B cell (primary cell): ENCODE measurements around the gene B9D1. TPM values are rescaled to one million over a fixed set of nuclear protein-coding genes. Genes with fewer than 3 reads are reported as not detected.

ENCODE experiments used
- ATAC-seq: fragments of 200-7000 bp; cut with Tn5 transposase; one replicate; pipeline ENCODE4 v1.10.0; 2021; ENCODE audit warnings: low read depth, mild to moderate bottlenecking, moderate number of reproducible peaks, moderate library complexity
- CTCF ChIA-PET: fragments of 350-600 bp; sonication (Branson Sonifier 250); formaldehyde crosslinking; loops from one replicate; lab custom pipeline; 2021; ENCODE audit warnings: antibody characterized with exemption, inconsistent platforms; lab: Charles Lee
- POLR2A ChIA-PET: fragments of 350-600 bp; sonication (Branson Sonifier 250); formaldehyde crosslinking; loops from one replicate; lab custom pipeline; 2021; ENCODE audit warnings: antibody characterized with exemption; lab: Charles Lee
- DNase-seq: peaks from one replicate; pipeline ENCODE4 v3.0.0; 2013
- H2AFZ ChIP-seq: 2 replicates; pipeline ENCODE4 v1.6.1; 2012; ENCODE audit warnings: mild to moderate bottlenecking, low read depth, low read length; ENCODE audit not compliant: insufficient read depth, poor library complexity, severe bottlenecking
- H3K27ac ChIP-seq, 2 donors: 1 replicate in 1 of 2; 2 replicates in 1 of 2; pipeline ENCODE4 v1.5.1; 2012 to 2013; ENCODE audit warnings: low read length in 2 of 2, mild to moderate bottlenecking in 2 of 2, moderate library complexity in 1 of 2
- H3K27me3 ChIP-seq, 4 experiments: fragments of 200-600 bp in 1 of 4; sonication (generic) in 1 of 4; replicated peaks in 1 of 4; 1 replicate in 2 of 4; 2 replicates in 2 of 4; pipeline versions ENCODE4 v1.6.1 to v1.7.0; 2013 to 2016; ENCODE audit warnings: low read length in 3 of 4, mild to moderate bottlenecking in 2 of 4, mixed read lengths in 1 of 4, moderate library complexity in 1 of 4; ENCODE audit not compliant: insufficient read depth in 4 of 4, control insufficient read depth in 3 of 4; ENCODE audit errors: control extremely low read depth in 1 of 4
- H3K36me3 ChIP-seq, 2 experiments: replicated peaks in 1 of 2; 1 replicate in 1 of 2; 2 replicates in 1 of 2; pipeline versions ENCODE4 v1.6.1 to v1.7.1; 2013; ENCODE audit warnings: low read length in 1 of 2; ENCODE audit not compliant: insufficient read depth in 2 of 2, control insufficient read depth in 1 of 2; ENCODE audit errors: control extremely low read depth in 1 of 2, extremely low read depth in 1 of 2
- H3K4me1 ChIP-seq, 2 donors: fragments of 200-600 bp in 1 of 2; sonication (generic) in 1 of 2; 1 replicate in 1 of 2; 2 replicates in 1 of 2; pipeline versions ENCODE4 v1.5.1 to v1.6.1; 2013 to 2017; ENCODE audit warnings: low read length in 2 of 2; ENCODE audit not compliant: control insufficient read depth in 2 of 2, insufficient read depth in 2 of 2
- H3K4me2 ChIP-seq: replicated peaks from 2 replicates; pipeline ENCODE3; 2012; ENCODE audit warnings: mild to moderate bottlenecking, low read depth, low read length; ENCODE audit not compliant: poor library complexity, severe bottlenecking
- H3K4me3 ChIP-seq, 5 experiments: fragments of 200-600 bp in 1 of 5; sonication (generic) in 1 of 5; 1 replicate in 3 of 5; 2 replicates in 2 of 5; pipeline versions ENCODE4 v1.5.1 to v1.7.0; 2011 to 2016; ENCODE audit warnings: low read length in 4 of 5, mild to moderate bottlenecking in 4 of 5, low read depth in 2 of 5, control low read depth in 1 of 5, moderate library complexity in 1 of 5; ENCODE audit not compliant: insufficient read depth in 1 of 5; ENCODE audit errors: control extremely low read depth in 1 of 5, extremely low read depth in 1 of 5
- H3K79me2 ChIP-seq: fragments of 200-600 bp; sonication (generic); one replicate; pipeline ENCODE4 v1.6.0; 2016; ENCODE audit warnings: low read length; ENCODE audit not compliant: control insufficient read depth, insufficient read depth
- H3K9ac ChIP-seq: fragments of 200-600 bp; sonication (generic); 2 replicates; pipeline ENCODE4 v1.6.1; 2017; ENCODE audit warnings: mild to moderate bottlenecking, low read length, moderate library complexity
- H3K9me3 ChIP-seq, 3 donors: one replicate each; pipeline versions ENCODE4 v1.6.1 to v1.7.1; 2013; ENCODE audit warnings: low read length in 2 of 3; ENCODE audit not compliant: control insufficient read depth in 2 of 3, insufficient read depth in 1 of 3; ENCODE audit errors: control extremely low read depth in 1 of 3
- H4K20me1 ChIP-seq: 2 replicates; pipeline ENCODE4 v1.6.0; 2012; ENCODE audit warnings: mild to moderate bottlenecking, low read length; ENCODE audit not compliant: insufficient read depth, control insufficient read depth, poor library complexity, severe bottlenecking
- H3K27ac Mint-ChIP-seq: one replicate; pipeline ENCODE4 v1.8.0; 2021; ENCODE audit warnings: mixed read lengths
- H3K27me3 Mint-ChIP-seq: one replicate; pipeline ENCODE4 v1.8.0; 2021; ENCODE audit warnings: mixed read lengths
- H3K4me1 Mint-ChIP-seq: one replicate; pipeline ENCODE4 v1.8.0; 2021; ENCODE audit warnings: mixed read lengths
- H3K4me3 Mint-ChIP-seq: one replicate; pipeline ENCODE4 v1.8.0; 2021; ENCODE audit warnings: mixed read lengths
- H3K9me3 Mint-ChIP-seq: one replicate; pipeline ENCODE4 v1.8.0; 2022; ENCODE audit warnings: mixed read lengths; ENCODE audit not compliant: insufficient read depth
- CTCF ChIP-seq: fragments of 200-600 bp; IDR thresholded peaks from one replicate; pipeline ENCODE4 v1.8.0; 2022; ENCODE audit warnings: antibody characterized with exemption, mild to moderate bottlenecking
- EZH2 ChIP-seq: IDR thresholded peaks from 2 replicates; pipeline ENCODE4 v1.6.1; 2012; ENCODE audit warnings: borderline replicate concordance, low read depth, mild to moderate bottlenecking, moderate library complexity, low read length; ENCODE audit not compliant: insufficient read depth, poor library complexity, severe bottlenecking
- WGBS: methylation state at CpG from one replicate; pipeline ENCODE4 v1.1.5; 2013; ENCODE audit warnings: missing lambda C conversion rate; ENCODE audit not compliant: insufficient coverage; 5-methylcytosine and 5-hydroxymethylcytosine counted together
- intact Hi-C: fragments of 100-400 bp; cut with micrococcal nuclease; formaldehyde crosslinking; loops from one replicate; pipeline ENCODE4 v1.10.0; 2022
- polyA plus RNA-seq: library from polyadenylated mRNA; depleted of rRNA; stranded (reverse); fragments of >200 nt; gene quantifications from 2 replicates; pipeline ENCODE4 v1.2.3, GENCODE V29; 2012
- total RNA-seq, 2 donors: library from RNA; stranded (reverse); fragments of 120-200 nt in 1 of 2; gene quantifications; 1 replicate in 1 of 2; 2 replicates in 1 of 2; pipeline versions ENCODE4 v1.2.3 to v1.2.4, GENCODE V29; 2013 to 2022

The B9D1 gene
- total and polyA plus RNA-seq, 2 donors (not counting 1 experiment from before 2014, with no cell fraction given) = 2.5 to 6.9 TPM

GRCh38 chr17:19374136-19374535 is 11.6 kb upstream of the B9D1 start:
- Histone ChIP-seq H3K9ac (no peak overlapping the region), H3K79me2 (peaks cover 26% of the 10 kb centered on the region), H3K27me3 (no peaks in the 10 kb centered on the region), H3K36me3 (peaks cover 0 to 4% of the 10 kb centered on the region in 2 experiments), H2AFZ (no peak overlapping the region), H3K4me3 (no peak overlapping the region), H3K27ac (no peak overlapping the region), H3K4me1 (peaks cover 49 to 58% of the 10 kb centered on the region in 2 donors), H4K20me1 (no peaks in the 10 kb centered on the region), H3K9me3 (peaks cover 0 to 4% (median 0%) of the 10 kb centered on the region in 3 donors), H3K4me2 (no peak overlapping the region)
- intact Hi-C loops = loop anchor here (10.0 kb wide), 1 partner anchor 519 kb away; the partner anchor contains the start of gene PRPSAP2
- no peak for DNase-seq
- Mint-ChIP-seq H3K27ac (no peak overlapping the region), H3K4me3 (no peak overlapping the region), H3K9me3 (no peaks in the 10 kb centered on the region), H3K4me1 (peaks cover 59% of the 10 kb centered on the region), H3K27me3 (no peaks in the 10 kb centered on the region)
- ATAC-seq = no peak
- no peak for TF ChIP-seq CTCF
- no peak for TF ChIP-seq EZH2
- ChIA-PET CTCF (interaction anchor here (1.0 to 4.1 kb wide), 2 partner anchors 8 to 11 kb away, joined by 4 to 22 read pairs; partner anchors contain the start of gene B9D1), POLR2A (no interaction called here)
- WGBS = 100% methylated on average over 3 of the region's 5 CpGs

GRCh38 chr17:19372866-19373504 is 10.5 kb upstream of the B9D1 start:
- Histone ChIP-seq H3K27ac (no peak overlapping the region), H3K9ac (no peak overlapping the region), H3K9me3 (peaks cover 0 to 4% (median 0%) of the 10 kb centered on the region in 3 donors), H3K27me3 (no peaks in the 10 kb centered on the region), H3K36me3 (peaks cover 0 to 4% of the 10 kb centered on the region in 2 experiments), H3K4me1 (peaks cover 44 to 55% of the 10 kb centered on the region in 2 donors), H3K4me2 (peak overlapping the region; percentile 31), H3K4me3 (no peak overlapping the region), H4K20me1 (no peaks in the 10 kb centered on the region), H2AFZ (no peak overlapping the region), H3K79me2 (peaks cover 22% of the 10 kb centered on the region)
- no peak for TF ChIP-seq EZH2
- no peak for TF ChIP-seq CTCF
- no peaks in the 10 kb centered on the region for H3K27me3 Mint-ChIP-seq
- WGBS = 84% methylated on average over 6 of the region's 8 CpGs
- DNase-seq (no peak), ATAC-seq (no peak)
- ChIA-PET POLR2A (interaction anchor here (0.7 kb wide), 1 partner anchor 136 kb away, joined by 5 read pairs; no protein-coding TSS in a partner anchor), CTCF (interaction anchor here (4.1 kb wide), 1 partner anchor 10 kb away, joined by 22 read pairs; the partner anchor contains the start of gene B9D1)
- H3K4me3 Mint-ChIP-seq = no peak overlapping the region
- H3K27ac Mint-ChIP-seq = no peak overlapping the region
- intact Hi-C loops = loop anchor here (10.0 kb wide), 1 partner anchor 518 kb away; the partner anchor contains the start of gene PRPSAP2
- H3K4me1 Mint-ChIP-seq = peaks cover 60% of the 10 kb centered on the region
- no peaks in the 10 kb centered on the region for H3K9me3 Mint-ChIP-seq
